Measurements from ENCODE around the gene SART3. TPM values are rescaled to one million over a fixed set of nuclear protein-coding genes. Genes with fewer than 3 reads are reported as not detected.

The SART3 gene
- total and polyA plus RNA-seq, 2 of the 8 experiments (the other 6 are each of a cell fraction or from before 2014, with no cell fraction given), result 16.0 to 103 TPM

GRCh38 chr12:108603743-108604142 lies 42.8 kb upstream of the SART3 start:
- Histone ChIP-seq H3K4me3 (ENCODE audit: extremely low read depth in 1 of 4, insufficient read depth in 2 of 4, low read depth in 3 of 4, low read length in 4 of 4) (no peak overlapping the region), H3K56ac (replicated peaks; ENCODE audit: insufficient read length, low read depth, low read length) (no peak overlapping the region), H3K4me2 (ENCODE audit: insufficient read depth in 1 of 2, low read depth in 2 of 2, low read length in 2 of 2) (no peak overlapping the region), H3K9ac (replicated peaks in 1 of 4; ENCODE audit: extremely low read depth in 1 of 4, low read depth in 3 of 4, low read length in 3 of 4) (no peak overlapping the region), H3K79me2 (ENCODE audit: control insufficient read depth in 1 of 2, insufficient read depth in 2 of 2, low read length in 2 of 2) (no peaks in the 10 kb centered on the region), H3K9me3 (ENCODE audit: insufficient read depth in 2 of 2, low read depth in 1 of 2, low read length in 1 of 2) (no peaks in the 10 kb centered on the region), H3K27me3 (replicated peaks in 1 of 4; ENCODE audit: control insufficient read depth in 3 of 4, extremely low read depth in 1 of 4, insufficient read depth in 3 of 4, low read length in 3 of 4) (no peaks in the 10 kb centered on the region), H2BK120ac (replicated peaks; ENCODE audit: low read depth, low read length) (no peak overlapping the region), H3K23me2 (ENCODE audit: low read depth, low read length) (peaks cover 9% of the 10 kb centered on the region; the same call in 1 of the 2 replicates), H4K91ac (replicated peaks; ENCODE audit: insufficient read length, low read length) (no peak overlapping the region), H3K18ac (ENCODE audit: extremely low read depth, low read length) (no peak overlapping the region), H3K27ac (ENCODE audit: low read depth, low read length) (no peak overlapping the region), H2AK5ac (ENCODE audit: low read depth, low read length) (no peak overlapping the region), H3K4me1 (replicated peaks in 1 of 4; ENCODE audit: control insufficient read depth in 3 of 4, insufficient read depth in 4 of 4, low read length in 3 of 4) (peaks cover 0 to 2% (median 0%) of the 10 kb centered on the region in 4 experiments; a peak in 2 of 7 replicates), H2BK5ac (ENCODE audit: low read depth, low read length) (no peak overlapping the region), H4K5ac (ENCODE audit: insufficient read length, low read depth, low read length) (no peak overlapping the region), H4K8ac (ENCODE audit: extremely low read depth, insufficient read depth, low read length) (no peak overlapping the region), H3K23ac (ENCODE audit: insufficient read length) (no peak overlapping the region), H2BK12ac (ENCODE audit: low read depth, low read length) (peak overlapping the region; percentile 68; the same call in 1 of the 2 replicates), H4K20me1 (replicated peaks in 1 of 2; ENCODE audit: control insufficient read depth in 1 of 2, insufficient read depth in 2 of 2, low read length in 2 of 2) (no peaks in the 10 kb centered on the region), H2AFZ (ENCODE audit: low read length) (no peak overlapping the region), H3K14ac (ENCODE audit: insufficient read length) (no peak overlapping the region), H3K79me1 (ENCODE audit: low read depth, low read length) (no peaks in the 10 kb centered on the region), H3K36me3 (ENCODE audit: control insufficient read depth in 2 of 4, insufficient read depth in 4 of 4, low read length in 3 of 4) (no peaks in the 10 kb centered on the region), H2BK20ac (ENCODE audit: low read length) (no peak overlapping the region), H3K4ac (replicated peaks; ENCODE audit: insufficient read length, low read depth, low read length) (no peak overlapping the region), H2BK15ac (ENCODE audit: low read length) (peak overlapping the region; percentile 40; the same call in 1 of the 2 replicates)
- FAIRE-seq, result no peak
- ChIA-PET POLR2A (ENCODE audit: partially characterized antibody) (interaction anchor here (0.6 to 1.4 kb wide), 5 partner anchors 8 to 37 kb away, joined by 3 to 8 read pairs (median 4); no protein-coding TSS in a partner anchor), CTCF (ENCODE audit: partially characterized antibody) (interaction anchor here (1.0 to 22.5 kb wide), 6 partner anchors 10 to 44 kb away, joined by 3 to 523 read pairs (median 7); partner anchors contain the start of genes ISCU and SART3)
- DNase-seq (ENCODE audit: low read depth in 1 of 2, low spot score in 2 of 2), result no peak
- 81% methylated on average over 4 of the region's 4 CpGs; no CpG with 5 or more reads in 1 of the 2 experiments for WGBS, 2 experiments (ENCODE audit: extremely low coverage in 1 of 2, insufficient coverage in 1 of 2, insufficient read length in 1 of 2, insufficient replicate concordance in 2 of 2, low coverage in 1 of 2, low lambda C conversion rate in 2 of 2, missing lambda C conversion rate in 1 of 2)
- no peak for TF ChIP-seq USF2 (IDR thresholded peaks at IDR 0.05; ENCODE audit: low read length)
- TF ChIP-seq EP300 (IDR thresholded peaks at IDR 0.05; ENCODE audit: borderline replicate concordance in 1 of 2, low read depth in 2 of 2, low read length in 2 of 2), result no peak
- no peak for TF ChIP-seq SUZ12 (IDR thresholded peaks at IDR 0.05; ENCODE audit: low read length)
- no peak for TF ChIP-seq SIX5 (IDR thresholded peaks at IDR 0.05; ENCODE audit: low read depth, low read length)
- TF ChIP-seq SRF (IDR thresholded peaks at IDR 0.05; ENCODE audit: low read depth, low read length), result no peak
- TF ChIP-seq POU5F1 (IDR thresholded peaks at IDR 0.05; ENCODE audit: low read depth, low read length), result no peak
- no peak for TF ChIP-seq BRCA1 (IDR thresholded peaks at IDR 0.05; ENCODE audit: low read depth, low read length)
- TF ChIP-seq BCL11A (IDR thresholded peaks at IDR 0.05; ENCODE audit: low read depth in 2 of 2, low read length in 2 of 2), result no peak
- no peak for TF ChIP-seq CTCF (IDR thresholded peaks at IDR 0.05; ENCODE audit: control extremely low read depth in 1 of 3, insufficient read depth in 1 of 3, low read depth in 1 of 3, low read length in 3 of 3)

Data from H1 (cell line).